Measurements from ENCODE around the gene ZNF549. TPM values are rescaled to one million over a fixed set of nuclear protein-coding genes. Genes with fewer than 3 reads are reported as not detected.

ZNF549 gene
- total RNA-seq, 1 experiment from 2014 or later = 9.2 TPM

- no peak for TF ChIP-seq ATF6 (CRISPR knock-in tag; IDR thresholded peaks at IDR 0.05)
These were observed 60.4 kb downstream of the ZNF549 start (continued) for GRCh38 chr19:57587529-57587928.

DNA sequence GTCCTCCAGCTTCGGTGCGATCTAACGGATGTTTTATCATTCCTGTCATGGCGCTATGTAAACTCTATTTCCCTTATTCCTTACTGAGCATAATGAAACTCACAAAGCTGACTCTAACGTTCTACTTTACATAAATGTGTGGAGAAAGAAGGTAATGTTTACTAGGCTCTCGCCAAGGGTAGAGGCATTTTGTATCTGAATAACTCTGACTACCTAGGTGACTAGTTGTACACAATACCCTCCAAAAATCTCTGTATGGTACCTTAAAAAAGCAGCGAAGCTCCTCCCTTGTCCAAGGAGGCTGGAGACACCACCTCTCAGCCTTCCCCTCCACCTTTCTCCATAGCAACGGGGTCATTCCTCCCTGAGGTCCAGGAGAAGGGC is 72.2 kb downstream of the ZNF549 start:
- ChIA-PET CTCF (interaction anchor here (1.0 to 1.2 kb wide), 3 partner anchors 16 to 82 kb away, joined by 3 to 4 read pairs (median 3); partner anchors contain the start of gene ZNF551), POLR2A (no interaction called here)
- ATAC-seq = no peak
- H3K27me3 Mint-ChIP-seq (ENCODE audit: low read depth) = peaks cover 7% of the 10 kb centered on the region
- H3K4me3 Mint-ChIP-seq = peak overlapping the region; percentile 81
- DNase-seq (ENCODE audit: low spot score) = no peak
- H3K4me1 Mint-ChIP-seq = peaks cover 9% of the 10 kb centered on the region
- H3K36me3 Mint-ChIP-seq = peaks cover 8% of the 10 kb centered on the region
- H3K9me3 Mint-ChIP-seq = peaks cover 11% of the 10 kb centered on the region
- no peak overlapping the region for H3K27ac Mint-ChIP-seq
- TF ChIP-seq, protein P1, sequence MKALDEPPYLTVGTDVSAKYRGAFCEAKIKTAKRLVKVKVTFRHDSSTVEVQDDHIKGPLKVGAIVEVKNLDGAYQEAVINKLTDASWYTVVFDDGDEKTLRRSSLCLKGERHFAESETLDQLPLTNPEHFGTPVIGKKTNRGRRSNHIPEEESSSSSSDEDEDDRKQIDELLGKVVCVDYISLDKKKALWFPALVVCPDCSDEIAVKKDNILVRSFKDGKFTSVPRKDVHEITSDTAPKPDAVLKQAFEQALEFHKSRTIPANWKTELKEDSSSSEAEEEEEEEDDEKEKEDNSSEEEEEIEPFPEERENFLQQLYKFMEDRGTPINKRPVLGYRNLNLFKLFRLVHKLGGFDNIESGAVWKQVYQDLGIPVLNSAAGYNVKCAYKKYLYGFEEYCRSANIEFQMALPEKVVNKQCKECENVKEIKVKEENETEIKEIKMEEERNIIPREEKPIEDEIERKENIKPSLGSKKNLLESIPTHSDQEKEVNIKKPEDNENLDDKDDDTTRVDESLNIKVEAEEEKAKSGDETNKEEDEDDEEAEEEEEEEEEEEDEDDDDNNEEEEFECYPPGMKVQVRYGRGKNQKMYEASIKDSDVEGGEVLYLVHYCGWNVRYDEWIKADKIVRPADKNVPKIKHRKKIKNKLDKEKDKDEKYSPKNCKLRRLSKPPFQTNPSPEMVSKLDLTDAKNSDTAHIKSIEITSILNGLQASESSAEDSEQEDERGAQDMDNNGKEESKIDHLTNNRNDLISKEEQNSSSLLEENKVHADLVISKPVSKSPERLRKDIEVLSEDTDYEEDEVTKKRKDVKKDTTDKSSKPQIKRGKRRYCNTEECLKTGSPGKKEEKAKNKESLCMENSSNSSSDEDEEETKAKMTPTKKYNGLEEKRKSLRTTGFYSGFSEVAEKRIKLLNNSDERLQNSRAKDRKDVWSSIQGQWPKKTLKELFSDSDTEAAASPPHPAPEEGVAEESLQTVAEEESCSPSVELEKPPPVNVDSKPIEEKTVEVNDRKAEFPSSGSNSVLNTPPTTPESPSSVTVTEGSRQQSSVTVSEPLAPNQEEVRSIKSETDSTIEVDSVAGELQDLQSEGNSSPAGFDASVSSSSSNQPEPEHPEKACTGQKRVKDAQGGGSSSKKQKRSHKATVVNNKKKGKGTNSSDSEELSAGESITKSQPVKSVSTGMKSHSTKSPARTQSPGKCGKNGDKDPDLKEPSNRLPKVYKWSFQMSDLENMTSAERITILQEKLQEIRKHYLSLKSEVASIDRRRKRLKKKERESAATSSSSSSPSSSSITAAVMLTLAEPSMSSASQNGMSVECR (CRISPR knock-in tag; IDR thresholded peaks at IDR 0.05; ENCODE audit: borderline replicate concordance) = no peak
- TF ChIP-seq, protein P2, sequence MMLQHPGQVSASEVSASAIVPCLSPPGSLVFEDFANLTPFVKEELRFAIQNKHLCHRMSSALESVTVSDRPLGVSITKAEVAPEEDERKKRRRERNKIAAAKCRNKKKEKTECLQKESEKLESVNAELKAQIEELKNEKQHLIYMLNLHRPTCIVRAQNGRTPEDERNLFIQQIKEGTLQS (CRISPR knock-in tag; conservative IDR thresholded peaks at IDR 0.05) = no peak
- no peak for TF ChIP-seq PRRX2 (CRISPR knock-in tag; IDR thresholded peaks at IDR 0.05)
- TF ChIP-seq, protein P3, sequence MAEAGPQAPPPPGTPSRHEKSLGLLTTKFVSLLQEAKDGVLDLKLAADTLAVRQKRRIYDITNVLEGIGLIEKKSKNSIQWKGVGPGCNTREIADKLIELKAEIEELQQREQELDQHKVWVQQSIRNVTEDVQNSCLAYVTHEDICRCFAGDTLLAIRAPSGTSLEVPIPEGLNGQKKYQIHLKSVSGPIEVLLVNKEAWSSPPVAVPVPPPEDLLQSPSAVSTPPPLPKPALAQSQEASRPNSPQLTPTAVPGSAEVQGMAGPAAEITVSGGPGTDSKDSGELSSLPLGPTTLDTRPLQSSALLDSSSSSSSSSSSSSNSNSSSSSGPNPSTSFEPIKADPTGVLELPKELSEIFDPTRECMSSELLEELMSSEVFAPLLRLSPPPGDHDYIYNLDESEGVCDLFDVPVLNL (CRISPR knock-in tag; IDR thresholded peaks at IDR 0.05; ENCODE audit: borderline replicate concordance, low read depth) = no peak
- no peak for TF ChIP-seq GTF2I (CRISPR knock-in tag; conservative IDR thresholded peaks at IDR 0.05)
- TF ChIP-seq, protein P4, sequence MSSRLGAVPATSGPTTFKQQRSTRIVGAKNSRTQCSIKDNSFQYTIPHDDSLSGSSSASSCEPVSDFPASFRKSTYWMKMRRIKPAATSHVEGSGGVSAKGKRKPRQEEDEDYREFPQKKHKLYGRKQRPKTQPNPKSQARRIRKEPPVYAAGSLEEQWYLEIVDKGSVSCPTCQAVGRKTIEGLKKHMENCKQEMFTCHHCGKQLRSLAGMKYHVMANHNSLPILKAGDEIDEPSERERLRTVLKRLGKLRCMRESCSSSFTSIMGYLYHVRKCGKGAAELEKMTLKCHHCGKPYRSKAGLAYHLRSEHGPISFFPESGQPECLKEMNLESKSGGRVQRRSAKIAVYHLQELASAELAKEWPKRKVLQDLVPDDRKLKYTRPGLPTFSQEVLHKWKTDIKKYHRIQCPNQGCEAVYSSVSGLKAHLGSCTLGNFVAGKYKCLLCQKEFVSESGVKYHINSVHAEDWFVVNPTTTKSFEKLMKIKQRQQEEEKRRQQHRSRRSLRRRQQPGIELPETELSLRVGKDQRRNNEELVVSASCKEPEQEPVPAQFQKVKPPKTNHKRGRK (CRISPR knock-in tag; IDR thresholded peaks at IDR 0.05; ENCODE audit: borderline replicate concordance) = no peak
- TF ChIP-seq NR2C2 (CRISPR knock-in tag; IDR thresholded peaks at IDR 0.05) = no peak
- no peak for TF ChIP-seq MYBL2 (CRISPR knock-in tag; IDR thresholded peaks at IDR 0.05)
- TF ChIP-seq E2F5 (CRISPR knock-in tag; IDR thresholded peaks at IDR 0.05) = no peak

GRCh38 chr19:57599761-57600383 is 72.7 kb downstream of the ZNF549 start, which contains the start of gene ZNF530:
Gene ZNF530 (plus strand): TSS chr19:57599885. CDS start chr19:57604346, 4,461 bp downstream.
- DNase-seq (ENCODE audit: low spot score) (peak; percentile 91), ATAC-seq (peak; percentile 100)
- Mint-ChIP-seq H3K9me3 (peaks cover 11% of the 10 kb centered on the region), H3K27ac (no peak within 1 kb of the TSS), H3K27me3 (ENCODE audit: low read depth) (peaks cover 7% of the 10 kb centered on the region), H3K4me3 (peak within 1 kb of the TSS; percentile 81), H3K36me3 (peaks cover 11% of the 10 kb centered on the region), H3K4me1 (peaks cover 9% of the 10 kb centered on the region)
- ChIA-PET CTCF (interaction anchor here (1.0 to 1.4 kb wide), 4 partner anchors 14 to 82 kb away, joined by 3 to 4 read pairs (median 4); partner anchors contain the start of genes ZNF134 and ZNF551), POLR2A (interaction anchor here (1.2 kb wide), 1 partner anchor 17 kb away, joined by 3 read pairs; no protein-coding TSS in a partner anchor)
- peak; percentile 72 for TF ChIP-seq GABPB1 (CRISPR knock-in tag; IDR thresholded peaks at IDR 0.05)
- TF ChIP-seq CREM (CRISPR knock-in tag; IDR thresholded peaks at IDR 0.05) = peak; percentile 56; the same call in 1 of the 2 replicates
- TF ChIP-seq, protein P5, sequence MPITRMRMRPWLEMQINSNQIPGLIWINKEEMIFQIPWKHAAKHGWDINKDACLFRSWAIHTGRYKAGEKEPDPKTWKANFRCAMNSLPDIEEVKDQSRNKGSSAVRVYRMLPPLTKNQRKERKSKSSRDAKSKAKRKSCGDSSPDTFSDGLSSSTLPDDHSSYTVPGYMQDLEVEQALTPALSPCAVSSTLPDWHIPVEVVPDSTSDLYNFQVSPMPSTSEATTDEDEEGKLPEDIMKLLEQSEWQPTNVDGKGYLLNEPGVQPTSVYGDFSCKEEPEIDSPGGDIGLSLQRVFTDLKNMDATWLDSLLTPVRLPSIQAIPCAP (CRISPR knock-in tag; IDR thresholded peaks at IDR 0.05) = no peak
- TF ChIP-seq, protein P1 (CRISPR knock-in tag; IDR thresholded peaks at IDR 0.05; ENCODE audit: borderline replicate concordance) = peak; percentile 76; the same call in 1 of the 2 replicates
- TF ChIP-seq CREB1 (CRISPR knock-in tag; IDR thresholded peaks at IDR 0.05) = no peak
- TF ChIP-seq NFYB (CRISPR knock-in tag; conservative IDR thresholded peaks at IDR 0.05; ENCODE audit: low read depth) = peak; percentile 87
- TF ChIP-seq JUN (CRISPR knock-in tag; IDR thresholded peaks at IDR 0.05) = no peak
